HL-60/S4 treated with phorbol 12-myristate 13-acetate at 8.2 ng/mL for 4 days and 3 days (cell line): ENCODE measurements around the gene TFAP2A.

ENCODE experiments used
- in situ Hi-C: fragments of 300-500 bp; cut with MboI; formaldehyde crosslinking; loops from 2 replicates; pipeline ENCODE4 v1.15.0; 2022; ENCODE audit warnings: low sequenced_read_pairs

The TFAP2A gene

DNA sequence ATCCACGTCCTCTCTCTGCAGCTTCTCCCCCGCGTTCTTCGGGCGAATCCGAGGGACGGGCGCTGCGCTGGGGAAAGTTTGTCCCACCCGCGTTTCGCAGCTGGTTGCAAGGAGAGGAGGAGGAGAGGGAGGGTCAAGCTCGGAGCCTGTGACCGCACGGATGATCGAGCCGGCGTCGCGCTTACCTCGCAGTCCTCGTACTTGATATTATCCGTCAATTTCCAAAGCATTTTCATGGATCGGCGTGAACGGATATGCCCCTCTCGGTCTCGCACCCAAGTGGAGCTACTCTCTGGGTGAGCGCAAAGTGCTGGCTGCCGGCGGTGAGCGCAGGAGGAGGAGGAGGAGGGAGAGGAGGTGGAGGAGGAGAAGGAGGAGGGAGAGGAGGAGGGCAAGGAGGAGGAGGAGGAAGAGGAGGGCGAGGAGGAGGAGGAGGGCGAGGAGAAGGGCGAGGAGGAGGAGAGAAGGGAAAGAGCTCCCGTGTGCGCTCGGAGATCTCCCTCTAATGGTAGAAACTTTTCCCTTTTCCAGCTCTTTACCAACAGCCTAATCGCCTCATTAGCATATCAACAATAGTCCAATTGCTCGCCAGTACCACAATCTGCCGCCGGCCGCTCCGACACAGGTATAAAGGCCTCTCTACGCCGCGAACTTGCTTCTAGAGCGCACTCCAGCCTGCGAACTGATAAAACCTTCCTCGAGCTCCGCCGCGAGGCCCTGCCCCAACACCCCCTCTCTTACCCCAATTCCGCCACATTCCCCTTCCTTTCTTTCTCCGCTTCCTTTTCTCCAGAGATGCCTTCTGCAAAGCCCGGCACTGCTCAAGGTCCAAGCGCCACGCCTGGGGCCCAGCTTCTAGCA is at the start of gene TFAP2A:
TSS of gene TFAP2A (minus strand) at position 319 of the 861 bp plus-strand sequence. CDS start at position 236, 83 bp downstream.
- in situ Hi-C loops = loop anchor here (25.0 kb wide), 1 partner anchor 378 kb away; no protein-coding TSS in a partner anchor

DNA sequence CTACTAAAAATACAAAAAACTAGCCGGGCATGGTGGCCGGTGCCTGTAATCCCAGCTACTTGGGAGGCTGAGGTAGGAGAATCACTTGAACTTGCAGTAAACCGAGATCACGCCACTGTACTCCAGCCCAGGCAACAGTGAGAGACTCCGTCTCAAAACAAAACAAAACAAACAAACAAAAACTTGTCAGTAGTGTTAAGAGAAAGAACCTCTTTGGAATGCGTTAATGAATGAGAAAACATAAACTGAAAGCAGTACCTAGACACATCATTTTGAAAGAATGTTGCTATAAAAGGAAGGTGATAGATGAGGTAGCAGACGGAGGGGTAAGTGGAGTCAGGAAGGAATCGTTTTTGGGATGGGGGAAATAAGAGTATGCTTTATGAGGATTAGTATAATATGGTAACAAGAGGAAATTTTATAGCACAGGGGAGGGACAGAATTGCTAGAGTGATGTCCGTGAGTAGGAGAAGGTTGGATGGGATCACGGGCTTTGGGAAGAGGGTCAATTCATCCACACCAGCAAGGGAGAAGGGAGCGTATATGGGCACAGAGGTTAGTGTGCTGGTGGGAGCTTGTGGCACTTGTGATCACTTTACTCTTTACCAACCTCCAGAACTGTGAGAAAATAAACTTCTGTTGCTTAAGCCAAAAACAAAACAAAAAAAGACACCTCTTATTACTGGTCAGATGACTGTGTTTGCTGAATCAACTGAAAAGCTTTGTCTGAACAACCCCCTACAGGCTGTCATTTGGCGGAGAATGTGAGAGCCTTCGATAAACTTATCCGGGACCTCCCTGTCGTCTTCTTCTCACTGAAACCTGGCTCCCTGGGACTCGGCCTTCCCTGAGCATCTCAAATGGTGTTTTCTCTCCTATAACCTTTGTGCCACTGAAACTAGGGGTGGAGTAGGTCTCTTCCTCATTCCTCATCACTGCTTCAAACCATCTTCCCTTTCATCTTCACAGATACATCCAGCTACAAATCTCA is 48.9 kb upstream of the TFAP2A start:
- in situ Hi-C loops = loop anchor here (25.0 kb wide), 1 partner anchor 599 kb away; no protein-coding TSS in a partner anchor

DNA sequence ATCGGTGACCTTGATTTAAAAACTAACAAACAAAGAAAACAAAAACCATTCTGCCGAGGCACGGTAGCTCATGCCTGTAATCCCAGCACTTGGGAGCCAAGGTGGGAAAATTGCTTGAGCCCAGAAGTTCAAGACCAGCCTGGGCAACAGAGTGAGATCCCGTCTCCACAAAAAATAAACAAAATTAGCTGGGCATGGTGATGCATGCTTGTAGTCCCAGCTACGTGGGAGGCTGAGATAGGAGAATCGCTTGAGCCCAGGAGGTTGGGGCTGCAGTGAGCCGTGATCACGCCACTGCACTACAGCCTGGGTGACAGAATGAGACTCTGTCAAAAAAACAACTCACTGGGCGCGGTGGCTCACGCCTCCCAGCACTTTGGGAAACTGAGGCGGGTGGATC is 48.2 kb upstream of the TFAP2A start:
- in situ Hi-C loops = loop anchor here (25.0 kb wide), 1 partner anchor 599 kb away; no protein-coding TSS in a partner anchor

DNA sequence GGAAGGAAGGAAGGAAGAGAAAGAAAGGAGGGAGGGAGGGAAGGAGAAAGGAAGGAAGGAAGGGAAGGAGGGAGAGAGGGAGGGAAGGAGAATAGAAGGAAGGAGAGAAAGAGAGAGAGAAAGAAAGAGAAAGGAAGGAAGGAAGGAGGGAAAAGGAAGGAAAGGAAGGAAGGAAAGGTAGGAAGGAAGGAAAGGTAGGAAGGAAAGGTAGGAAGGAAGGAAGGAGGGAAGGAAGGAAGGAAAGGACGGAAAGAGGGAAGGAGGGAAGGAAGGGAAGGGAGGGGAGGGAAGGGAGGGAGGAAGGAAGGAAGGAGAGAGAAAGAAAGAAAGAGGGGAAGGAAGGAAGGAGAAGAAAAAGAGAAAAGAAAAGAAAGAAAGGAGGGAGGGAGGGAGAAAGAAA is 47.0 kb upstream of the TFAP2A start:
- in situ Hi-C loops = loop anchor here (25.0 kb wide), 1 partner anchor 600 kb away; no protein-coding TSS in a partner anchor

DNA sequence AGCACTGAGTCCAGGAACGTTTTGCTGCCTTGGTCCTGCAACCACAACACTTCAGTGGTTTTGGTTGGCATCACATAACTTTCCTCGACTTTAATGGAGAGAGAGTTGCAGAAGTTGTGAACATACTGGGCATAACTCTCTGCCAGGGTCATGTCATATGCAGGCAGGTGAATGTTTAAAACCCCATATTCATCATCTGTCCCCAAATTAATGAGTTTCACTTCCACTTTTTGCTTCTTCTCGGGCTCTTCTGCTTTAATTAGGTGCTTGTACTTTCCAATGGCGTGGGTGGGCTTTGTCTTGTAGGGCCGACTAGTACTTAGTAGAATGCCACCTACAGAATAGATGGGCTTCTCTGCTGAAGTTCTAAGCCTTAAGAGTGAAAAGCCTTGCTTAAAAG is 45.2 kb upstream of the TFAP2A start:
- in situ Hi-C loops = loop anchor here (25.0 kb wide), 1 partner anchor 602 kb away; no protein-coding TSS in a partner anchor

DNA sequence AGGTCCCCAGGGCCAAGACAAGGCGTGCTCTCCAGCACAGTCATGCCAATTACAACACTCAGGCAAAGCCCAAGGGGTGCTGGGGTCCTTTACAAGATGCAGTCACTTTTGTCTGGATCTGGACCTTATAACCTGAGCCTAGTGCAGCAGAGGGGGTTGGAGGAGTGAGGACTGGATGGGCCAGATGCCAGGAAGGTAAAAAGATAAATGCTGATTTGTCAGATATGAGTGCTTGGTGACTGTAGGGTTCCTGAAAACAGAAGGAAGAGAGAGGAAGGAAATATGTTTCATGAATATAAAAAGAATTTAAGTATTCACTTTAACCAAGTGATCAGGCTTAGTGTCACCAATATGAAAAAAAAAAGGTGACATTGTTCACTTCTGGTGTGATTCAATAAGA is 43.4 kb upstream of the TFAP2A start:
- in situ Hi-C loops = loop anchor here (25.0 kb wide), 1 partner anchor 604 kb away; no protein-coding TSS in a partner anchor

DNA sequence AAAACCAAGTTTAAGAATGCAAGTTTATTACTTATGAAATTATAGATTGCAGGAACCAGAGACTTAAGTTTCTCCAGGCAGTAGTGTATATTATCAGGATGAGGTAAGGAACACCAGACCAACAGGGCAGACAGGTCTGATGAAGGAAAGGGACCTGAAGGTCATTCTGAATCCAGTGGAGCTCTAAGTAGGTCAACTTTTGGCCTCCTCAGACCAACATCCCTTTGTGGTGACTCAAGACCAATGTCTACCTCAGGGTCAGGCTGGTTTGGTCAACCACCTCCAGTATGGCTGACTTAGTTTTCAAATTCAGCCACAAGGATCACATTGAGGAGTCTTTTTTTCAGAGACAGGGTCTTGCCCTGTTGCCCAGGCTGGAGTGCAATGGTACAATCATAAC is 38.7 kb upstream of the TFAP2A start:
- in situ Hi-C loops = loop anchor here (25.0 kb wide), 1 partner anchor 609 kb away; no protein-coding TSS in a partner anchor

DNA sequence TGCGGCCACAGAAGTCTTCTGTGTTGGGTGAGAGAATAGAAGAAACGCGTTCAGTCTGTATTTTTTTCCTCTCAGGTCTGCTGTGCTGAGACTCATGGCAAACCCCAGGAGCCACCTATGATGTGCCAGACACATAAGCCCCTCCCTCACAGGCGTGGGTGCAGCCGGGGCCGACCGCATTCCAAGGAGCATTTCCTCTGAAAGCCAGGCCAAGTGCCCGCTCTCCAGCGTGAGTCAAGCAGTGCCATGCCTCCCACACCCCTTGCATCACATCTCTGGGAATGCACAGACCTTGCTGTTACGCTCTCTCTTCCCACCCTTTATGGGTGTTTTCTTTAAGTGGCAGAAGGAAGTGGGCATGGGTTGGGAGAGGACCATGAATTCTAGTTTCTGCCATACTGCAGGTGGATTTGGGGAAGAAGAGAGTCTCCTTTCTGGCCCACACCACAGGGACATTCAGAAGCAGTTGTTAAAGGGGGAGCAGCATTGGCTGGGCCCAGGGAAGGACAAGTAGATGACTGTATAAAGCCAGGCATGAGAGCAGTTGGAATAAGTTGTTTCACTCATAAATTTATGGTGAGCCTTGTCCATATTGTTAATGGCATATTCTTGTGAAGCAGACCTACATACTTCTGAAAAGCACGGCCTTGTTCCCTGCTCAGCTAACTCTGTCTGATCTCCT is 37.1 kb upstream of the TFAP2A start:
- in situ Hi-C loops = loop anchor here (25.0 kb wide), 1 partner anchor 610 kb away; no protein-coding TSS in a partner anchor

DNA sequence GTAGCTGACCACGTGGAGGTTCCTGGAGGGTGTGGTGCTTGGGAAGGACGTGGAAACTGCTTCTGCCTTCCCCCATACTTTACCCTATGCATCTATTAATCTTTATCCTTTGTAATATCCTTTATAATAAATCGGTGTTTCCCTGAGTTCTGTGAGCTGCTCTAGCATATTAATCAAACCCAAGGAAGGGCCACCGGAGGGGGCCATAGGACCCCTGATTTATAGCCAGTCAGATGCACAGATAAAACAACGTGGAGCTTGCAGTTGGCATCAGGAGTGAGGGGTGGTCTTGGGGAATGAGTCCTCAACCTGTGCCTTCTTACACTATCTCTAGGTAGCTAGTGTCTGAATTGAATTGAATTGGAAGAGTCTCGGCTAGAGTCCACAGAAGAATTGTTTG is 36.5 kb upstream of the TFAP2A start:
- in situ Hi-C loops = loop anchor here (25.0 kb wide), 1 partner anchor 611 kb away; no protein-coding TSS in a partner anchor

DNA sequence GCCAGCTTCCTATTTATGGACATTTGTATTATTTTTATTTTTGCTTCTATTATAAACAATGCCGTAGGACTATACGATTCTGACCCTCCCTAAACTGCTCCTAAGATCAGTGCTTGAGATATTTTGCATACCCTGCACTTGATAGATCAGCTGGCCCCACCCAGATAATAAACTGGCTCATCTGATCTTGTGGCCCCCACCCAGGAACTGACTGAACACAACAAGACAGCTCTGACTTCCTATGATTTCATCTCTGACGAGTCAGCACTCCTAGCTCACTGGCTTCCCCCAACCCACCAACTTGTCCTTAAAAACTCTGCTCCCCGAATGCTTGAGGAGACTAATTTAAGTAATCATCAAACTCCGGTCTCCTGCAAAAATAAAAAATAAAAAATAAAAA is 34.9 kb upstream of the TFAP2A start:
- in situ Hi-C loops = loop anchor here (25.0 kb wide), 4 partner anchors 613 to 2012 kb away; partner anchors contain the start of gene SLC35B3

DNA sequence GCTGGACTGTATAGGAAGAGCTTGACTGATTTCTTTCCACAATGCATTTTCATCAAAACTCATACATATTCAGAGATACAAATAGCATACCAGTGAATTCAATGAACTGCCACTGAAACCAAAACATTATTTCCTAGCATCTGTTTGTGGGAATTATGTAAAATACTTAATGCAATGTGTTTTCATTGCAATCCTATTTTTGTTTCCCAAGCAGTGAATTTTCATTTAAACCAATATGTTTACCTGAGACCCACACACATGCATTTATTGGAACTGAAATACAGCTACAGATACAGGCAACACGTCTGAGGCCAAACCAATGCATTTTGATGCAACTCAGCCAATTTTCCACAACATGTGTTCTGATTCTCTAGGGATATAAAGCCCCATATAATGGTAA is 33.2 kb upstream of the TFAP2A start:
- in situ Hi-C loops = loop anchor here (25.0 kb wide), 3 partner anchors 911 to 2011 kb away; partner anchors contain the start of gene SLC35B3

DNA sequence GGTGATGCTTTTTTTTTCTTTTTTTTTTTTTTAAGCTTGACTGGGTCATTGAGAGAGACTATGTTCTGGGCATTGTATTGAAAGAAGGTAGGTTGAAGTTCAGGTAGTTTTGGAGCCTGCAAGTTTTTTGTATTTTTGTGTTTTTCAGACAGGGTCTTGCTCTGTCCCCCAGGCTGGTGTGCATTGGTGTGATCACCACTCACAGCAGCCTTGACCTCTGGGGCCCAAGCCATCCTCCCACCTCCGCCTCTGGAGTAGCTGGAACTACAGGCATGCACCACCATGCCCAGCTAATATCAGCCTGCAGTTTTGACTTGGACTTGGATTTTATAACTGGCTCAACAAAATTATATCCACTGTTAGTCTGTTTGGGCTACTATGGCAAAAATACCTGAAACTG is 31.7 kb upstream of the TFAP2A start:
- in situ Hi-C loops = loop anchor here (25.0 kb wide), 3 partner anchors 909 to 2009 kb away; partner anchors contain the start of gene SLC35B3

DNA sequence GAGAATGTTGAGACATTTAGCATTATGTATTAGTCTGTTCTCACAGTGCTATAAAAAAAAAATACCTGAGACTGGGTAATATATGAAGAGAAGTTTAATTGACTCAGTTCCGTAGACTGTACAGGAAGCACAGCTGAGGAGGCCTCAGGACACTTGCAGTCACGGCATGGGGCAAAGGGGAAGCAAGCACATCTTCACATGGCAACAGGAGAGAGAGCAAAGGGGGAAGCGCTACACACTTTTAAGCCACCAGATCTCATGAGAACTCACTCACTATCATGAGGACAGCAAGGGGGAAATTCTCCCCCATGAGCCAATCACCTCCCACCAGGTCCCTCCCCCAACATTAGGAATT is 26.8 kb upstream of the TFAP2A start:
- in situ Hi-C loops = loop anchor here (25.0 kb wide), 3 partner anchors 904 to 2004 kb away; partner anchors contain the start of gene SLC35B3

DNA sequence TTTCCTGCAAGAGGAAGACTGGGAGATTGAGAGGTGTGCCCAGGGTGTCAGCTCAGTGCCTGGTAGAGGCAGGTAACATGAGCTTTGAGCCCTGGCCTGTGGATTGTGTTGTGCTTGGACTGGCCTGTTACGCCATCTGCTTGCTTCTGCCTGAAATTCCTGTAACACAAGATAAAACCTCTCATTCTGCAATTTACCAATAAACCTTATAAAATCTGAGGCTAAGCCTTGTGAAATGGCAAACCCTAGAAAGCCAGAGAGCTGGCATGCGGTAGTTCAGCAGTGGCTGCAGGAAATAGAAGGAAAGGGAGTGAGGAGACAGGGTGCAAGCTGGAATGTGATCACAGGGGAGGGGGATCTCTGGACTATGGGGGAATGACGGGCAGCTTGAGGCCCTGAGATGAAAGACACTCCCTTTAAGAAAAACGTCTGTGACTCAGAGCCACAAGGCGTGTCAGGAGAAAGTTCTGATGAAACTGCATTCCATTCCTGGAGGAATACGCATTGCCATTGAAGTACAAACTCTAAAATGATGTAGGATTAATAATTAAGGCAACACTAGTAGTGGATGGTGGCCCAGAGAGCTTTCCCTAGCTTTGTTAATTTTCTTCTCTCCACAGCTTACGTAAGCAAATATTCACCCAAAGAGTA is 26.3 kb upstream of the TFAP2A start:
- in situ Hi-C loops = loop anchor here (25.0 kb wide), 3 partner anchors 904 to 2004 kb away; partner anchors contain the start of gene SLC35B3

DNA sequence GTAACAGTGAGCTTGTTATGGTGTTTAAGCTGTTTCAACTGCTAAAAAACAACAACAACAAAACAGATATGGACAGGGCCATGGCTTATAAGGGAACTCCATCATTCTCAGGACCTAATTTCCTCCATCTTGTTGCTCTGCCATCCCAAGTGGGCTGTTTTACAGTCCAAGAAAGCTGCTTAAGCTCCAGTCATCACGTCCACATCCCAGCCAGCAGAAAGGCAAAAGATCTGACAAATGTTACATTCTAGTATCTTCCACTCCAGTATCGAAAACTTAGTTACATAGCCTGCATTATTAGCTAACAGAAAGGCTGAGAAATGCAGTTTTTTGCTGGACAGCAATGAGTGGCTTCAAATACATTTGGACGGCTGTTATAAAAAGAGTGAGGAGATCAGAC is 23.0 kb upstream of the TFAP2A start:
- in situ Hi-C loops = loop anchor here (25.0 kb wide), 3 partner anchors 901 to 2001 kb away; partner anchors contain the start of gene SLC35B3

DNA sequence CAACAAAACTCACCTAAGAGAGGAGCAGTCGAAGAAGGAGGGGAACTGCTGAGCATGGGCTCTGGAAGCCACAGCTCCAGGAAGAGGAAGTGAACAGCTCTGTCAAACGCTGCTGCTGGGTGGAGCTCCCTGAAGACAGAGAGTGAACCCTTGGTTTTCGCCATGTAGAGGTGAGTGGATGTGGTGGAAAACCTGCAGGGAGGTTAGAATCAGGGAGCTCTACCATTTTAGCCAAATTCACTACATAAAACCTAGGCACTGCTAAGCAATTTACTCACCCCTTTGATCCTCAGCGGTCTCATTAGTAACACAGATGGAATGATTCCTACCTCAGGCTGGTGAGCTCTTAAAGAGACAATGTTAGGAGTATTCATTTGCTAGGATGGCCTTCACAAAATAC is 19.4 kb upstream of the TFAP2A start:
- in situ Hi-C loops = loop anchor here (25.0 kb wide), 3 partner anchors 897 to 1997 kb away; partner anchors contain the start of gene SLC35B3

DNA sequence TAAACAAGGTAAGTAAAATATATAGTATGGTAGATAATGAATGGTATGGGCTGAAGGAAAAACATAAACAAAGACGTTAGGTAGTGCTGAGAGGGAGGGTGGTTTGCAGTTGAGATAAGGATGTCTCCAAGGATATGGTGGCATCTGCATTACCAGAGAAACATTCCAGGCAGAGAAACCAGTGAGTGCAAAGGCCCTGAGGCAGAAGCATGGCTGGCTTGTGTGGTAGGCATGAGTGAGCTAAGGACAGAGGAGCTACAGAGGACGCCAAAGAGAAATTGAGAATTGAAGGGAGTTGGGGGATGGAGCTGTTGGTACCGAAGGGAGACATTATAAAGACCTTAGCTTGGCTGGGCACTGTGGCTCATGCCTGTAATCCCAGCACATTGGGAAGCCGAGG is 18.4 kb upstream of the TFAP2A start:
- in situ Hi-C loops = loop anchor here (25.0 kb wide), 3 partner anchors 896 to 1996 kb away; partner anchors contain the start of gene SLC35B3

DNA sequence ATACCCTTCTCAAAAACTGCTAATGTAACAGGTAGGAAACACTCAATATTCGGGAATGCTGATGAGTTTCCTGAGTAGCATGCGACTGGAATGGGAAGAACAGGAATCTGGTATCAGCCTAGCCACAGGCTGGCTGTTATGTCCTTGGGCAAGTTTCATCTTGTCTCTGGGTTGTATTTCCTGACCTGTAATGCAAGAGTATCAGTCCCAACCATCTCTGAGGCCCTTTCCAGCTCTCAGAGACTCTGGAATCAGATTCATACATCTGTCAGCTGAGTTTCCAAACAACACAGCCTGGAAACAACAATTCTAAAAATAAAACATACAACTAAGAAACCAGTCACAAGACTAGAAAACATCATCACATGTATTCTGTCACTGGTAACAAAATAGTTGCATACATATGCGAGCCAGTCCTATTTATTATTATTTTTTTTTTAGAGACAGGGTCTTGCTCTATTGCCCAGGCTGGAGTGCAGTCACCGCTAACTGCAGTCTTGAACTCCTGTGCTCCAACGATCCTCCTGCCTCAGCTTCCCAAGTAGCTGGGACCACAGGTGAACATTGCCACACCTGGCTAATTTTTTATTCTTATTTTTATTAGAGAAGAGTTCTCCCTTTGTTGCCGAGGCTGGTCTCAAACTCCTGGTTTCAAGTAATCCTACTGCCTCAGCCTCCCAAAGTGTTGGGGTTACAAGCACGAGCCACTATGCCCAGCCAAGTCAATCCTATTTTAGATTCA is 16.7 kb upstream of the TFAP2A start:
- in situ Hi-C loops = loop anchor here (25.0 kb wide), 3 partner anchors 894 to 1994 kb away; partner anchors contain the start of gene SLC35B3
